Right cardiac atrium (tissue), 5 donors: Measurements from ENCODE around the gene OR7A10. TPM values are rescaled to one million over a fixed set of nuclear protein-coding genes. Genes with fewer than 3 reads are reported as not detected.
"Not testable (repeated sequence)": the region's sequence is repeated elsewhere in the genome, so short reads cannot be mapped to it uniquely, and the experiment has no call there.

Experiments
- ATAC-seq, 2 donors: fragments of 200-7000 bp; cut with Tn5 transposase; one replicate each; pipeline versions ENCODE4 v1.8.0 to v1.9.1; 2020; ENCODE audit warnings: moderate library complexity in 2 of 2, mild to moderate bottlenecking in 1 of 2
- DNase-seq, 3 donors: peaks; one replicate each; pipeline ENCODE4 v3.0.0-alpha.2; 2020
- H3K27ac ChIP-seq: one replicate; pipeline ENCODE4 v1.5.1; 2013; ENCODE audit warnings: mild to moderate bottlenecking, low read length, control low read depth, moderate library complexity
- H3K27me3 ChIP-seq: one replicate; pipeline ENCODE4 v1.6.1; 2013; ENCODE audit not compliant: control insufficient read depth, insufficient read depth
- H3K4me1 ChIP-seq: one replicate; pipeline ENCODE4 v1.6.1; 2013; ENCODE audit warnings: low read length; ENCODE audit not compliant: control insufficient read depth, insufficient read depth
- H3K4me3 ChIP-seq: one replicate; pipeline ENCODE4 v1.5.1; 2013; ENCODE audit warnings: low read length, control low read depth
- H3K9me3 ChIP-seq: one replicate; pipeline ENCODE4 v1.6.1; 2013; ENCODE audit warnings: low read length; ENCODE audit not compliant: control insufficient read depth
- WGBS: extraction: QIAGEN DNeasy Blood & Tissue Kit; methylation state at CpG from one replicate; pipeline ENCODE4 v1.1.7; 2013; 5-methylcytosine and 5-hydroxymethylcytosine counted together
- intact Hi-C, 4 donors: fragments of 100-400 bp; cut with DNase I; formaldehyde crosslinking; loops; one replicate each; pipeline versions ENCODE4 v1.11.0 to v1.14.0; 2022 to 2023
- polyA plus RNA-seq: library from polyadenylated mRNA; stranded (reverse); fragments of 200-250 nt; gene quantifications from one replicate; pipeline ENCODE4 v1.2.3, GENCODE V29; 2013
- total RNA-seq, 4 donors: library from RNA; stranded (reverse); fragmentation: NEBNext Ultra II Directional; extraction: Animal tissue kit (Norgen Biotek cat#: 25700); gene quantifications; one replicate each; pipeline ENCODE4 v1.2.1, GENCODE V29; 2021
- donor health status: healthy with polysubstance abuse.
- donor health status: DM: no; HTN: yes; CAD: no.
- donor health status: DM: no; HTN: no; CAD: no.
- donor health status: DM: no; HTN: yes; CAD: no; lungs with severe emphysema.
- donor health status: DM: yes; HTN: yes; CAD: no.

OR7A10 gene
- total and polyA plus RNA-seq, 5 donors, result not detected

- H3K27ac ChIP-seq, intact Hi-C loops, ATAC-seq, H3K27me3 ChIP-seq, H3K9me3 ChIP-seq, H3K4me1 ChIP-seq, H3K4me3 ChIP-seq, DNase-seq: not testable (repeated sequence)
- WGBS, result 80% methylated on average over 6 of the region's 6 CpGs
Observed at GRCh38 chr19:14792250-14792649, 56.5 kb downstream of the OR7A10 start.

Other genes with a start within 250 kb of the OR7A10 start
- gene ADGRE3, start 174.1 kb downstream of the OR7A10 start, total RNA-seq, result not detected
- gene ADGRE3, start 174.1 kb downstream of the OR7A10 start, polyA plus RNA-seq, result not detected
- gene ZNF333, start 158.9 kb downstream of the OR7A10 start, total RNA-seq, result 10 to 100 TPM in 2 of 4 donors, 1 to 10 TPM in 2; 8.3 to 10.6 (median 10.1) TPM
- gene ZNF333, start 158.9 kb downstream of the OR7A10 start, polyA plus RNA-seq, result 8.2 TPM
- gene ADGRE2, start 70.4 kb downstream of the OR7A10 start, total RNA-seq, result 1 to 10 TPM in 2 of 4 donors, under 1 TPM in 2; 0.51 to 1.4 (median 0.98) TPM
- 0.25 TPM for gene ADGRE2, start 70.4 kb downstream of the OR7A10 start, polyA plus RNA-seq
- not detected for gene OR7A5, start 13.7 kb downstream of the OR7A10 start, total RNA-seq
- 0.02 TPM for gene OR7A5, start 13.7 kb downstream of the OR7A10 start, polyA plus RNA-seq
- gene OR7C1, start 13.7 kb downstream of the OR7A10 start, total RNA-seq, result not detected
- gene OR7C1, start 13.7 kb downstream of the OR7A10 start, polyA plus RNA-seq, result 0.05 TPM
- not detected for gene OR7A17, start 37.2 kb upstream of the OR7A10 start, total RNA-seq
- gene OR7A17, start 37.2 kb upstream of the OR7A10 start, polyA plus RNA-seq, result not detected
- not detected for gene OR7C2, start 92.6 kb upstream of the OR7A10 start, total RNA-seq
- gene OR7C2, start 92.6 kb upstream of the OR7A10 start, polyA plus RNA-seq, result not detected
- not detected for gene SLC1A6, start 130.9 kb upstream of the OR7A10 start, total RNA-seq
- gene SLC1A6, start 130.9 kb upstream of the OR7A10 start, polyA plus RNA-seq, result not detected
- gene CASP14, start 200.6 kb upstream of the OR7A10 start, total RNA-seq, result not detected
- not detected for gene CASP14, start 200.6 kb upstream of the OR7A10 start, polyA plus RNA-seq
- gene OR1I1, start 233.3 kb upstream of the OR7A10 start, total RNA-seq, result not detected
- gene OR1I1, start 233.3 kb upstream of the OR7A10 start, polyA plus RNA-seq, result not detected